Smooth muscle cell (in vitro differentiated cells): ENCODE data around the gene PCBP1. TPM values are rescaled to one million over a fixed set of nuclear protein-coding genes. Genes with fewer than 3 reads are reported as not detected.
"Not testable (repeated sequence)": the region's sequence is repeated elsewhere in the genome, so short reads cannot be mapped to it uniquely, and the experiment has no call there.

Source experiments
- DNase-seq: peaks from one replicate; lab custom pipeline; 2025; ENCODE audit not compliant: unreplicated experiment; lab: John Stamatoyannopoulos, UW
- H2AFZ ChIP-seq: fragments of 200-600 bp; sonication (generic); 2 replicates; pipeline ENCODE4 v1.6.0; 2016; ENCODE audit warnings: antibody characterized with exemption, low read depth, mild to moderate bottlenecking
- H3F3A ChIP-seq: fragments of 200-600 bp; sonication (generic); 2 replicates; pipeline ENCODE4 v1.6.0; 2017; ENCODE audit warnings: antibody characterized with exemption, low read depth
- H3K27ac ChIP-seq: fragments of 200-600 bp; sonication (generic); 2 replicates; pipeline ENCODE4 v1.5.1; 2016; ENCODE audit warnings: low read depth, mild to moderate bottlenecking
- H3K27me3 ChIP-seq: fragments of 200-600 bp; sonication (generic); 2 replicates; pipeline ENCODE4 v1.6.1; 2016; ENCODE audit warnings: low read depth, mild to moderate bottlenecking
- H3K36me3 ChIP-seq: fragments of 200-600 bp; sonication (generic); 2 replicates; pipeline ENCODE4 v1.5.1; 2016; ENCODE audit warnings: low read depth
- H3K4me1 ChIP-seq: fragments of 200-600 bp; sonication (generic); 2 replicates; pipeline ENCODE4 v1.5.1; 2016; ENCODE audit warnings: low read depth
- H3K4me2 ChIP-seq: fragments of 200-600 bp; sonication (generic); 2 replicates; pipeline ENCODE4 v1.6.0; 2016; ENCODE audit warnings: mild to moderate bottlenecking
- H3K4me3 ChIP-seq: fragments of 200-600 bp; sonication (generic); 2 replicates; pipeline ENCODE4 v1.5.1; 2016; ENCODE audit warnings: mild to moderate bottlenecking
- H3K79me2 ChIP-seq: fragments of 200-600 bp; sonication (generic); 2 replicates; pipeline ENCODE4 v1.6.0; 2016; ENCODE audit warnings: low read depth, mild to moderate bottlenecking
- H3K9ac ChIP-seq: fragments of 200-600 bp; sonication (generic); 2 replicates; pipeline ENCODE4 v1.6.0; 2016; ENCODE audit warnings: low read depth
- H3K9me3 ChIP-seq: fragments of 200-600 bp; sonication (generic); replicated peaks from 2 replicates; pipeline ENCODE4 v1.5.1; 2016; ENCODE audit warnings: low read depth
- H4K20me1 ChIP-seq: fragments of 200-600 bp; sonication (generic); 2 replicates; pipeline ENCODE4 v1.6.0; 2016; ENCODE audit warnings: low read depth
- WGBS: methylation state at CpG from one replicate; pipeline ENCODE4 v1.1.7; 2016; ENCODE audit warnings: low lambda C conversion rate; 5-methylcytosine and 5-hydroxymethylcytosine counted together
- polyA plus RNA-seq: library from polyadenylated mRNA; unstranded; fragments of >200 nt; fragmentation: Nextera tagmentation; extraction: Ambion mirVana; gene quantifications from 2 replicates; pipeline ENCODE4 v1.2.1, GENCODE V29; 2016
- total RNA-seq: library from RNA; depleted of rRNA; stranded (reverse); fragments of >200 nt; gene quantifications from 2 replicates; pipeline ENCODE4 v1.2.3, GENCODE V29; 2014
- TF ChIP-seq, protein P1 (sequence below): fragments of 200-600 bp; sonication (generic); IDR thresholded peaks from 2 replicates; pipeline ENCODE4 v1.5.1; 2017; ENCODE audit warnings: borderline replicate concordance, mild to moderate bottlenecking, antibody characterized with exemption; ENCODE audit not compliant: insufficient read depth, poor library complexity, severe bottlenecking

The PCBP1 gene
- total and polyA plus RNA-seq, 2 experiments from 2014 or later: 109 to 145 TPM

DNA sequence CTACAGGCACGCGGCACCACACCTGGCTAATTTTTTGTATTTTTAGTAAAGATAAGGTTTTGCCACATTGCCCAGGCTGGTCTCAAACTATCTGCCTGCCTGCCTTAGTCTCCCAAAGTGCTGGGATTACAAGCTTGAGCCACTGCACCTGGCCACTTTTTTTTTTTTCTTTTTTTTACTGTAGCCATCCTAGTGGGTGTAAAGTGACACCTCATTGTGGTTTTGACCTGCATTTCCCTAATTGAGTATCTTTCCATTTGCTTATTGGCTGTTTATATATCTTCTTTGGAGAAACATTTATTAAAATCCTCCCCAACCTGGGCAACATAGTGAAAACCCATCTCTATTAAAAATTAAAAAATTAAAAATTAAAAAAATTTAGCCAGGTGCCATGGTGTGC lies 12.0 kb downstream of the PCBP1 start:
- Histone ChIP-seq H3K27me3 (no peaks in the 10 kb centered on the region), H3K4me2 (no peak overlapping the region), H3K36me3 (no peaks in the 10 kb centered on the region), H3F3A (no peaks in the 10 kb centered on the region), H3K4me1 (no peaks in the 10 kb centered on the region), H3K9me3 (no peaks in the 10 kb centered on the region), H4K20me1 (no peaks in the 10 kb centered on the region), H3K79me2 (no peaks in the 10 kb centered on the region), H3K4me3 (no peak overlapping the region), H2AFZ (no peak overlapping the region), H3K27ac (no peak overlapping the region), H3K9ac (no peak overlapping the region)
- 100% methylated on average over 2 of the region's 2 CpGs for whole genome bisulfite sequencing
- TF ChIP-seq, protein P1, sequence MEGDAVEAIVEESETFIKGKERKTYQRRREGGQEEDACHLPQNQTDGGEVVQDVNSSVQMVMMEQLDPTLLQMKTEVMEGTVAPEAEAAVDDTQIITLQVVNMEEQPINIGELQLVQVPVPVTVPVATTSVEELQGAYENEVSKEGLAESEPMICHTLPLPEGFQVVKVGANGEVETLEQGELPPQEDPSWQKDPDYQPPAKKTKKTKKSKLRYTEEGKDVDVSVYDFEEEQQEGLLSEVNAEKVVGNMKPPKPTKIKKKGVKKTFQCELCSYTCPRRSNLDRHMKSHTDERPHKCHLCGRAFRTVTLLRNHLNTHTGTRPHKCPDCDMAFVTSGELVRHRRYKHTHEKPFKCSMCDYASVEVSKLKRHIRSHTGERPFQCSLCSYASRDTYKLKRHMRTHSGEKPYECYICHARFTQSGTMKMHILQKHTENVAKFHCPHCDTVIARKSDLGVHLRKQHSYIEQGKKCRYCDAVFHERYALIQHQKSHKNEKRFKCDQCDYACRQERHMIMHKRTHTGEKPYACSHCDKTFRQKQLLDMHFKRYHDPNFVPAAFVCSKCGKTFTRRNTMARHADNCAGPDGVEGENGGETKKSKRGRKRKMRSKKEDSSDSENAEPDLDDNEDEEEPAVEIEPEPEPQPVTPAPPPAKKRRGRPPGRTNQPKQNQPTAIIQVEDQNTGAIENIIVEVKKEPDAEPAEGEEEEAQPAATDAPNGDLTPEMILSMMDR: no peak
- DNase-seq: no peak

DNA sequence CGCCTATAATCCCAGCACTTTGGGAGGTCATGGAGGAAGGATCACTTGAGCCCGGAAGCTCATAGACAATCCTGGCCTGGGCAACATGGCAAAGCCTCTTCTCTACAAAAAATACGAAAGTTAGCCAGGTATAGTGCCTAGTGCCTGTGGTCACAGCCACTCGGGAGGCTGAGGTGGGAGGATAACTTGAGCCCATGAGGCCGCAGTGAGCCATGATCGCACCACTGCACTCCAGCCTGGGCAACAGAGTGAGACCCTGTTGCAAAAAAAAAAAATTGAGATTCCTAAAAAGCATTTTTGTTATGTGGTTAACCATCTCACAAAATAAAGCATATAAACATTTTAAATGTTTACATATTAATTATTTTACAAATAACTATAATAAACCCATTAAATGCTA lies 13.9 kb downstream of the PCBP1 start:
- no peak for DNase-seq
- Histone ChIP-seq H2AFZ (no peak overlapping the region), H3K36me3 (no peaks in the 10 kb centered on the region), H3K4me2 (no peak overlapping the region), H3K79me2 (no peaks in the 10 kb centered on the region), H3K9ac (no peak overlapping the region), H3K27me3 (no peaks in the 10 kb centered on the region), H3K4me3 (no peak overlapping the region), H4K20me1 (no peaks in the 10 kb centered on the region), H3K9me3 (no peaks in the 10 kb centered on the region), H3F3A (no peaks in the 10 kb centered on the region), H3K27ac (no peak overlapping the region), H3K4me1 (peaks cover 2% of the 10 kb centered on the region)
- TF ChIP-seq, protein P1: no peak
- 97% methylated on average over 6 of the region's 6 CpGs for WGBS

DNA sequence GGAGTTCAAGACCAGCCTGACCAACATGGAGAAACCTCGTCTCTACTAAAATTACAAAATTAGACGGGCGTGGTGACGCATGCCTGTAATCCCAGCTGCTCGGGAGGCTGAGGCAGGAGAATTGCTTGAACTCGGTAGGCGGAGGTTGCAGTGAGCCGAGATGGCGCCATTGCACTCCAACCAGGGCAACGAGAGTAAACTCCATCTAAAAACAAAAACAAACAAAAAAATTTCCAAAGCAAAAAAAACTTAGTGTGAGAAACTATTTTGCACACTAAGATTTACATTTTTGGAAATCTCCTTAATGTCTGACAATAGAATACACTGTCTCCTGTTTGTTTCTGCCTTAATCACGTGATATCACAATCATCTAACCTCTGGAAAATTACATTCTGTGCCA lies 14.4 kb downstream of the PCBP1 start:
- not testable (repeated sequence) for H2AFZ ChIP-seq, H4K20me1 ChIP-seq, H3K4me1 ChIP-seq, H3K27me3 ChIP-seq, H3K4me3 ChIP-seq, H3F3A ChIP-seq, H3K9me3 ChIP-seq, H3K36me3 ChIP-seq, H3K4me2 ChIP-seq, H3K27ac ChIP-seq, DNase-seq, H3K9ac ChIP-seq, H3K79me2 ChIP-seq
- WGBS: 95% methylated on average over 11 of the region's 11 CpGs

DNA sequence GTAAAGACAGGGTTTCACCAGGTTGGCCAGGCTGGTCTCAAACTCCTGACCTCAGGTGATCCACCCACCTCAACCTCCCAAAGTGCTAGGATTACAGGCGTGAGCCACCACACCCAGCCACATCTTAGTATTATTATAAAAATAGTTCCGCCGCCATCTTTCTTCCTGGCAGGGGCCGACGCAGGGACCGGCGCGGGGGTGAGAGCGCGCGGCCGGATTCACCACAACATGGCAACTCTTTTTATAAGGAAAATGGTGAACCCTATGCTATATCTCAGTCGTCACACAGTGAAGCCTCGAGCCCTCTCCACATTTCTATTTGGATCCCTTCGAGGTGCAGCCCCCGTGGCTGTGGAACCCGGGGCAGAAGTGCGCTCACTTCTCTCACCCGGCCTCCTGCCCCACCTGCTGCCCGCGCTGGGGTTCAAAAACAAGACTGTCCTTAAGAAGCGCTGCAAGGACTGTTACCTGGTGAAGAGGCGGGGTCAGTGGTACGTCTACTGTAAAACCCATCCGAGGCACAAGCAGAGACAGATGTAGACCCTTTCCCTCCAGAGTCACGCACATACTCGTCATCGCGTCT lies 15.1 kb downstream of the PCBP1 start:
- H3K9ac ChIP-seq, H4K20me1 ChIP-seq, H3F3A ChIP-seq, H3K4me2 ChIP-seq, H3K36me3 ChIP-seq, H3K27ac ChIP-seq, H3K9me3 ChIP-seq, H3K79me2 ChIP-seq, H3K4me3 ChIP-seq, H2AFZ ChIP-seq, H3K27me3 ChIP-seq, DNase-seq, H3K4me1 ChIP-seq: not testable (repeated sequence)
- 95% methylated on average over 29 of the region's 29 CpGs for WGBS
